ENCODE results near the gene SLC35F3. TPM values are rescaled to one million over a fixed set of nuclear protein-coding genes. Genes with fewer than 3 reads are reported as not detected.

SLC35F3 gene
- total RNA-seq, 2 experiments from 2014 or later, result not detected

- Histone ChIP-seq H3K4me1 (ENCODE audit: insufficient read depth, low read length, poor library complexity, severe bottlenecking) (no peaks in the 10 kb centered on the region), H3K36me3 (ENCODE audit: insufficient read depth, low read length) (no peaks in the 10 kb centered on the region), H3K9me3 (ENCODE audit: low read length) (no peaks in the 10 kb centered on the region), H3K4me2 (ENCODE audit: low read length) (no peak overlapping the region), H3K79me2 (ENCODE audit: insufficient read depth, low read depth, low read length) (no peaks in the 10 kb centered on the region), H2AFZ (ENCODE audit: low read length) (no peak overlapping the region), H3K27ac (ENCODE audit: low read depth, low read length, poor library complexity, severe bottlenecking) (no peak overlapping the region), H3K4me3 (ENCODE audit: low read depth, low read length, poor library complexity, severe bottlenecking) (no peak overlapping the region), H4K20me1 (ENCODE audit: insufficient read depth, low read length) (no peaks in the 10 kb centered on the region), H3K9me2 (ENCODE audit: insufficient read depth, low read length) (no peaks in the 10 kb centered on the region)
- no TSS peak for BruUV-seq (replicated peaks)
- DNase-seq (ENCODE audit: low spot score), result no peak
- TF ChIP-seq EZH2phosphoT487 (IDR thresholded peaks at IDR 0.05; ENCODE audit: borderline replicate concordance, low read depth, low read length), result no peak
- no peak for TF ChIP-seq CTCF (conservative IDR thresholded peaks at IDR 0.05; ENCODE audit: low read length)
- CTCF ChIA-PET (ENCODE audit: unreplicated experiment), result no interaction called here
- intact Hi-C loops (cut with micrococcal nuclease; ENCODE audit: unreplicated experiment), result no loop called here
- POLR2A ChIA-PET, result interaction anchor here (1.3 kb wide), 1 partner anchor 37 kb away, joined by 3 read pairs; no protein-coding TSS in a partner anchor
These were observed 76.7 kb downstream of the SLC35F3 start for GRCh38 chr1:233981042-233981675.

- Histone ChIP-seq H2AFZ (ENCODE audit: low read length) (no peak overlapping the region), H3K4me1 (ENCODE audit: insufficient read depth, low read length, poor library complexity, severe bottlenecking) (no peaks in the 10 kb centered on the region), H4K20me1 (ENCODE audit: insufficient read depth, low read length) (no peaks in the 10 kb centered on the region), H3K36me3 (ENCODE audit: insufficient read depth, low read length) (no peaks in the 10 kb centered on the region), H3K4me3 (ENCODE audit: low read depth, low read length, poor library complexity, severe bottlenecking) (no peak overlapping the region), H3K4me2 (ENCODE audit: low read length) (no peak overlapping the region), H3K27ac (ENCODE audit: low read depth, low read length, poor library complexity, severe bottlenecking) (no peak overlapping the region), H3K9me2 (ENCODE audit: insufficient read depth, low read length) (no peaks in the 10 kb centered on the region), H3K9me3 (ENCODE audit: low read length) (no peaks in the 10 kb centered on the region), H3K79me2 (ENCODE audit: insufficient read depth, low read depth, low read length) (no peaks in the 10 kb centered on the region)
- DNase-seq (ENCODE audit: low spot score), result no peak
- ChIA-PET POLR2A (interaction anchor here (1.5 kb wide), 1 partner anchor 11 kb away, joined by 3 read pairs; no protein-coding TSS in a partner anchor), CTCF (ENCODE audit: unreplicated experiment) (no interaction called here)
- intact Hi-C loops (cut with micrococcal nuclease; ENCODE audit: unreplicated experiment), result no loop called here
- TF ChIP-seq CTCF (conservative IDR thresholded peaks at IDR 0.05; ENCODE audit: low read length), result no peak
- no peak for TF ChIP-seq EZH2phosphoT487 (IDR thresholded peaks at IDR 0.05; ENCODE audit: borderline replicate concordance, low read depth, low read length)
- no TSS peak for BruUV-seq (replicated peaks)
These were observed 78.5 kb downstream of the SLC35F3 start for GRCh38 chr1:233982827-233983518.

- no peak overlapping the region for H3K27ac ChIP-seq (ENCODE audit: low read depth, low read length, poor library complexity, severe bottlenecking)
- no peak overlapping the region for H2AFZ ChIP-seq (ENCODE audit: low read length)
- H3K79me2 ChIP-seq (ENCODE audit: insufficient read depth, low read depth, low read length), result no peaks in the 10 kb centered on the region
- CTCF ChIA-PET (ENCODE audit: unreplicated experiment), result no interaction called here
- no peaks in the 10 kb centered on the region for H3K4me1 ChIP-seq (ENCODE audit: insufficient read depth, low read length, poor library complexity, severe bottlenecking)
- no peaks in the 10 kb centered on the region for H3K9me3 ChIP-seq (ENCODE audit: low read length)
- H3K4me2 ChIP-seq (ENCODE audit: low read length), result no peak overlapping the region
- H3K36me3 ChIP-seq (ENCODE audit: insufficient read depth, low read length), result no peaks in the 10 kb centered on the region
- BruUV-seq (replicated peaks), result no TSS peak
- intact Hi-C loops (cut with micrococcal nuclease; ENCODE audit: unreplicated experiment), result no loop called here
- H3K4me3 ChIP-seq (ENCODE audit: low read depth, low read length, poor library complexity, severe bottlenecking), result no peak overlapping the region
- TF ChIP-seq EZH2phosphoT487 (IDR thresholded peaks at IDR 0.05; ENCODE audit: borderline replicate concordance, low read depth, low read length) (no peak), CTCF (conservative IDR thresholded peaks at IDR 0.05; ENCODE audit: low read length) (no peak)
- H4K20me1 ChIP-seq (ENCODE audit: insufficient read depth, low read length), result no peaks in the 10 kb centered on the region
- no peak for DNase-seq (ENCODE audit: low spot score)
- POLR2A ChIA-PET, result interaction anchor here (1.5 kb wide), 1 partner anchor 12 kb away, joined by 3 read pairs; no protein-coding TSS in a partner anchor
- no peaks in the 10 kb centered on the region for H3K9me2 ChIP-seq (ENCODE audit: insufficient read depth, low read length)
These were observed 79.3 kb downstream of the SLC35F3 start for GRCh38 chr1:233983811-233984210.
